H1 (cell line): Measurements from ENCODE around the gene MIXL1. TPM values are rescaled to one million over a fixed set of nuclear protein-coding genes. Genes with fewer than 3 reads are reported as not detected.

Experiments used
- CTCF ChIA-PET: fragments of 300-600 bp; sonication (Branson Sonifier 250); formaldehyde crosslinking; loops from one replicate; lab custom pipeline; 2021; ENCODE audit not compliant: partially characterized antibody; lab: Charles Lee
- POLR2A ChIA-PET: fragments of 300-600 bp; sonication (Branson Sonifier 250); formaldehyde crosslinking; loops from one replicate; lab custom pipeline; 2021; ENCODE audit warnings: inconsistent platforms; ENCODE audit not compliant: partially characterized antibody; lab: Charles Lee
- DNase-seq, 2 experiments: peaks; one replicate each; pipeline versions ENCODE4 v3.0.0 to v3.0.0-alpha.2; 2010 to 2022; ENCODE audit warnings: low spot score in 2 of 2, low read depth in 1 of 2, mixed read lengths in 1 of 2
- FAIRE-seq: peaks from 2 replicates; lab custom pipeline; 2011; peaks lifted over from hg19 to GRCh38; lab: Jason Lieb, UNC
- H2AFZ ChIP-seq: 2 replicates; pipeline ENCODE4 v1.8.1; 2012; ENCODE audit warnings: low read length, inconsistent platforms
- H2AK5ac ChIP-seq: 2 replicates; pipeline ENCODE4 v1.6.1; 2013; ENCODE audit warnings: low read depth, low read length
- H2BK120ac ChIP-seq: replicated peaks from 2 replicates; pipeline ENCODE3; 2013; ENCODE audit warnings: low read depth, low read length, inconsistent platforms
- H2BK12ac ChIP-seq: 2 replicates; pipeline ENCODE4 v1.6.1; 2013; ENCODE audit warnings: low read depth, low read length
- H2BK15ac ChIP-seq: 2 replicates; pipeline ENCODE4 v1.6.1; 2013; ENCODE audit warnings: low read length
- H2BK20ac ChIP-seq: 2 replicates; pipeline ENCODE4 v1.6.1; 2013; ENCODE audit warnings: low read length
- H2BK5ac ChIP-seq: 2 replicates; pipeline ENCODE4 v1.6.1; 2013; ENCODE audit warnings: low read depth, low read length
- H3K14ac ChIP-seq: 2 replicates; pipeline ENCODE4 v1.6.1; 2013; ENCODE audit warnings: inconsistent platforms; ENCODE audit not compliant: insufficient read length
- H3K18ac ChIP-seq: 2 replicates; pipeline ENCODE4 v1.6.1; 2013; ENCODE audit warnings: low read length; ENCODE audit errors: extremely low read depth
- H3K23ac ChIP-seq: 2 replicates; pipeline ENCODE4 v1.6.1; 2013; ENCODE audit warnings: inconsistent platforms; ENCODE audit not compliant: insufficient read length
- H3K23me2 ChIP-seq: 2 replicates; pipeline ENCODE4 v1.6.1; 2013; ENCODE audit warnings: low read depth, low read length
- H3K27ac ChIP-seq: 2 replicates; pipeline ENCODE4 v1.6.1; 2011; ENCODE audit warnings: low read depth, low read length, inconsistent platforms
- H3K27me3 ChIP-seq, 4 experiments: replicated peaks in 1 of 4; 1 replicate in 1 of 4; 2 replicates in 3 of 4; pipeline versions ENCODE4 v1.6.1 to v1.8.1; 2011 to 2013; ENCODE audit warnings: low read length in 3 of 4, mild to moderate bottlenecking in 3 of 4, inconsistent platforms in 2 of 4, mixed read lengths in 2 of 4, moderate library complexity in 1 of 4; ENCODE audit not compliant: control insufficient read depth in 3 of 4, insufficient read depth in 3 of 4; ENCODE audit errors: extremely low read depth in 1 of 4
- H3K36me3 ChIP-seq, 4 experiments: 2 replicates each; pipeline versions ENCODE4 v1.6.1 to v1.8.1; 2011 to 2013; ENCODE audit warnings: mild to moderate bottlenecking in 4 of 4, low read length in 3 of 4, moderate library complexity in 2 of 4, control low read depth in 1 of 4, inconsistent platforms in 1 of 4; ENCODE audit not compliant: insufficient read depth in 4 of 4, control insufficient read depth in 2 of 4
- H3K4ac ChIP-seq: replicated peaks from 2 replicates; pipeline ENCODE3; 2013; ENCODE audit warnings: low read length, low read depth, mixed read lengths, inconsistent platforms; ENCODE audit not compliant: insufficient read length
- H3K4me1 ChIP-seq, 4 experiments: replicated peaks in 1 of 4; 1 replicate in 1 of 4; 2 replicates in 3 of 4; pipeline versions ENCODE4 v1.6.1 to v1.8.1; 2011 to 2013; ENCODE audit warnings: low read length in 3 of 4, inconsistent platforms in 2 of 4, mixed read lengths in 1 of 4; ENCODE audit not compliant: insufficient read depth in 4 of 4, control insufficient read depth in 3 of 4
- H3K4me2 ChIP-seq, 2 experiments: 2 replicates each; pipeline versions ENCODE4 v1.6.1 to v1.8.1; 2011 to 2013; ENCODE audit warnings: low read depth in 2 of 2, low read length in 2 of 2, control low read depth in 1 of 2, inconsistent platforms in 1 of 2, mild to moderate bottlenecking in 1 of 2; ENCODE audit not compliant: insufficient read depth in 1 of 2
- H3K4me3 ChIP-seq, 4 experiments: fragments of 200-600, 300-600 bp in 1 of 4; sonication (generic), shearing (Covaris generic), sonication (Bioruptor Twin) in 1 of 4; 2 replicates each; pipeline versions ENCODE4 v1.5.1 to v1.8.1; 2011 to 2016; ENCODE audit warnings: low read length in 4 of 4, low read depth in 3 of 4, control low read depth in 2 of 4, inconsistent platforms in 2 of 4, mild to moderate bottlenecking in 2 of 4, mixed read lengths in 1 of 4, moderate library complexity in 1 of 4; ENCODE audit not compliant: insufficient read depth in 2 of 4; ENCODE audit errors: extremely low read depth in 1 of 4
- H3K56ac ChIP-seq: replicated peaks from 2 replicates; pipeline ENCODE3; 2013; ENCODE audit warnings: low read depth, mild to moderate bottlenecking, mixed read lengths, low read length, inconsistent platforms; ENCODE audit not compliant: insufficient read length
- H3K79me1 ChIP-seq: 2 replicates; pipeline ENCODE4 v1.6.1; 2013; ENCODE audit warnings: low read depth, low read length, control low read depth
- H3K79me2 ChIP-seq, 2 experiments: 2 replicates each; pipeline versions ENCODE4 v1.6.1 to v1.8.1; 2012 to 2013; ENCODE audit warnings: low read length in 2 of 2, mild to moderate bottlenecking in 2 of 2, inconsistent platforms in 1 of 2; ENCODE audit not compliant: insufficient read depth in 2 of 2, control insufficient read depth in 1 of 2
- H3K9ac ChIP-seq, 4 experiments: replicated peaks in 1 of 4; 1 replicate in 1 of 4; 2 replicates in 3 of 4; pipeline versions ENCODE4 v1.6.1 to v1.8.1; 2011 to 2013; ENCODE audit warnings: low read depth in 3 of 4, low read length in 3 of 4, control low read depth in 2 of 4, mild to moderate bottlenecking in 2 of 4, moderate library complexity in 2 of 4, inconsistent platforms in 1 of 4; ENCODE audit errors: extremely low read depth in 1 of 4
- H3K9me3 ChIP-seq, 2 experiments: 2 replicates each; pipeline versions ENCODE4 v1.6.1 to v1.8.1; 2012 to 2013; ENCODE audit warnings: mild to moderate bottlenecking in 2 of 2, moderate library complexity in 2 of 2, control low read depth in 1 of 2, inconsistent platforms in 1 of 2, low read depth in 1 of 2, low read length in 1 of 2, mixed read lengths in 1 of 2; ENCODE audit not compliant: insufficient read depth in 2 of 2
- H4K20me1 ChIP-seq, 2 experiments: replicated peaks in 1 of 2; 2 replicates each; pipeline versions ENCODE3 to v1.8.1; 2011 to 2013; ENCODE audit warnings: inconsistent platforms in 2 of 2, low read length in 2 of 2, mild to moderate bottlenecking in 1 of 2; ENCODE audit not compliant: insufficient read depth in 2 of 2, control insufficient read depth in 1 of 2
- H4K5ac ChIP-seq: 2 replicates; pipeline ENCODE4 v1.6.1; 2013; ENCODE audit warnings: low read length, low read depth, mixed read lengths, inconsistent platforms; ENCODE audit not compliant: insufficient read length
- H4K8ac ChIP-seq: 2 replicates; pipeline ENCODE4 v1.8.0; 2013; ENCODE audit warnings: mild to moderate bottlenecking, moderate library complexity, low read length, inconsistent platforms; ENCODE audit not compliant: insufficient read depth; ENCODE audit errors: extremely low read depth
- H4K91ac ChIP-seq: replicated peaks from 2 replicates; pipeline ENCODE3; 2013; ENCODE audit warnings: low read length, mixed read lengths, inconsistent platforms; ENCODE audit not compliant: insufficient read length
- ASH2L ChIP-seq: fragments of 200-600, 300-600 bp; sonication (generic); IDR thresholded peaks from one replicate; pipeline ENCODE4 v1.7.1; 2017; ENCODE audit warnings: low read length
- CHD2 ChIP-seq: IDR thresholded peaks from 2 replicates; pipeline ENCODE4 v1.6.1; 2012; ENCODE audit warnings: low read length, improper control_type of control experiment
- EZH2 ChIP-seq: fragments of 200-600 bp; sonication (generic); IDR thresholded peaks from 2 replicates; pipeline ENCODE4 v1.7.1; 2012; ENCODE audit warnings: low read depth, mild to moderate bottlenecking, moderate library complexity, low read length, inconsistent platforms; ENCODE audit not compliant: severe bottlenecking
- FOSL1 ChIP-seq: IDR thresholded peaks from 2 replicates; pipeline ENCODE4 v1.6.1; 2011; ENCODE audit warnings: mild to moderate bottlenecking, low read depth, low read length, moderate library complexity; ENCODE audit not compliant: insufficient read depth
- JUN ChIP-seq: IDR thresholded peaks from 2 replicates; pipeline ENCODE4 v1.6.1; 2011; ENCODE audit warnings: low read depth, mild to moderate bottlenecking, improper control_type of control experiment, low read length
- RNF2 ChIP-seq: fragments of 200-900, 300-1000 bp; sonication (generic); IDR thresholded peaks from 2 replicates; pipeline ENCODE4 v1.7.1; 2016; ENCODE audit warnings: borderline replicate concordance, low read depth, mild to moderate bottlenecking, antibody characterized with exemption, low read length; ENCODE audit not compliant: poor library complexity, severe bottlenecking; ENCODE audit errors: missing control alignments
- SIN3A ChIP-seq, 2 experiments: IDR thresholded peaks in 1 of 2; conservative IDR thresholded peaks in 1 of 2; 2 replicates each; pipeline ENCODE4 v1.6.1; 2011 to 2012; ENCODE audit warnings: low read length in 2 of 2, improper control_type of control experiment in 1 of 2, low read depth in 1 of 2, mild to moderate bottlenecking in 1 of 2
- SP1 ChIP-seq: IDR thresholded peaks from 2 replicates; pipeline ENCODE4 v1.6.1; 2011; ENCODE audit warnings: low read depth, low read length
- TAF7 ChIP-seq: optimal IDR thresholded peaks from 2 replicates; pipeline ENCODE3; 2011; ENCODE audit warnings: low read depth, mild to moderate bottlenecking, inconsistent platforms, low read length, moderate library complexity, borderline replicate concordance
- USF2 ChIP-seq: IDR thresholded peaks from 2 replicates; pipeline ENCODE4 v1.6.1; 2011; ENCODE audit warnings: low read length, improper control_type of control experiment
- ZNF274 ChIP-seq: IDR thresholded peaks from 2 replicates; pipeline ENCODE4 v1.7.0; 2012; ENCODE audit warnings: low read length, borderline replicate concordance; ENCODE audit errors: extremely low read depth
- WGBS, 2 experiments: shearing (Covaris generic) in 1 of 2; methylation state at CpG; one replicate each; pipeline versions ENCODE4 v1.1.6 to v1.1.7; 2013 to 2015; ENCODE audit warnings: low lambda C conversion rate in 2 of 2, mixed read lengths in 2 of 2, inconsistent platforms in 1 of 2, low coverage in 1 of 2, missing lambda C conversion rate in 1 of 2; ENCODE audit not compliant: insufficient replicate concordance in 2 of 2, insufficient coverage in 1 of 2, insufficient read length in 1 of 2; ENCODE audit errors: extremely low coverage in 1 of 2, missing lambda C conversion rate in 1 of 2; 5-methylcytosine and 5-hydroxymethylcytosine counted together
- polyA plus RNA-seq, 7 experiments: library from polyadenylated mRNA; depleted of rRNA in 3 of 7; stranded (reverse) in 5 of 7; unstranded in 2 of 7; fragments of >200 nt in 5 of 7; fragments of 200-250 nt in 2 of 7; gene quantifications; 1 replicate in 5 of 7; 2 replicates in 1 of 7; 4 replicates in 1 of 7; pipeline versions ENCODE4 v1.2.1 to v1.2.3, GENCODE V29; 2011 to 2013; ENCODE audit warnings: missing spikeins in 2 of 7, mixed read lengths in 2 of 7
- total RNA-seq: library from RNA; stranded (reverse); fragmentation: NEBNext Ultra II Directional; extraction: Animal tissue kit (Norgen Biotek cat#: 25700); gene quantifications from 2 replicates; pipeline ENCODE4 v1.2.1, GENCODE V29; 2021

Gene MIXL1
- total and polyA plus RNA-seq, 2 of the 8 experiments (the other 6 are each of a cell fraction or from before 2014, with no cell fraction given) = 1.5 to 1.8 TPM

- no peak overlapping the region for H3K9ac ChIP-seq
- H3K4me1 ChIP-seq = no peaks in the 10 kb centered on the region
- no peak overlapping the region for H4K8ac ChIP-seq
- H3K23me2 ChIP-seq = no peaks in the 10 kb centered on the region
- no peak overlapping the region for H4K91ac ChIP-seq
- H2BK12ac ChIP-seq = no peak overlapping the region
- H3K27ac ChIP-seq = no peak overlapping the region
- no peak overlapping the region for H3K14ac ChIP-seq
- H3K4me2 ChIP-seq = no peak overlapping the region
- H3K79me2 ChIP-seq = no peaks in the 10 kb centered on the region
- H3K79me1 ChIP-seq = no peaks in the 10 kb centered on the region
- H2AK5ac ChIP-seq = no peak overlapping the region
- H2BK5ac ChIP-seq = no peak overlapping the region
- no peak overlapping the region for H3K4ac ChIP-seq
- no peak overlapping the region for H2AFZ ChIP-seq
- no peak overlapping the region for H2BK15ac ChIP-seq
- H3K27me3 ChIP-seq = no peaks in the 10 kb centered on the region
- no peak for FAIRE-seq
- no peak overlapping the region for H3K56ac ChIP-seq
- H3K4me3 ChIP-seq = no peak overlapping the region
- CTCF ChIA-PET = interaction anchor here (1.1 kb wide), 1 partner anchor 65 kb away, joined by 3 read pairs; no protein-coding TSS in a partner anchor
- H3K18ac ChIP-seq = no peak overlapping the region
- no peak for DNase-seq
- POLR2A ChIA-PET = interaction anchor here (2.0 kb wide), 1 partner anchor 41 kb away, joined by 6 read pairs; the partner anchor contains the start of gene LIN9
- no peak overlapping the region for H2BK20ac ChIP-seq
- H4K5ac ChIP-seq = no peak overlapping the region
- H3K23ac ChIP-seq = no peak overlapping the region
- WGBS, 2 experiments = 89% methylated on average over 3 of the region's 3 CpGs; no CpG with 5 or more reads in 1 of the 2 experiments
- no peaks in the 10 kb centered on the region for H4K20me1 ChIP-seq
- peaks cover 0 to 22% (median 5%) of the 10 kb centered on the region in 4 experiments; a peak in 4 of 8 replicates for H3K36me3 ChIP-seq
- no peaks in the 10 kb centered on the region for H3K9me3 ChIP-seq
- no peak overlapping the region for H2BK120ac ChIP-seq
- no peak for TF ChIP-seq EZH2
- TF ChIP-seq ZNF274 = no peak
- TF ChIP-seq USF2 = no peak
- no peak for TF ChIP-seq SP1
- no peak for TF ChIP-seq JUN
- TF ChIP-seq SIN3A (conservative IDR thresholded peaks at IDR 0.05 in 1 of 2, IDR thresholded peaks at IDR 0.05 in 1 of 2; ENCODE audit: low read depth in 1 of 2, low read length in 2 of 2) = no peak
- no peak for TF ChIP-seq CHD2
- TF ChIP-seq TAF7 = no peak
- TF ChIP-seq RNF2 = no peak
- no peak for TF ChIP-seq ASH2L
- no peak for TF ChIP-seq FOSL1
Measured at GRCh38 chr1:226268421-226269124, 45.1 kb downstream of the MIXL1 start.
